HFF-Myc (cell line): Measurements from ENCODE around the gene XPO4.

Experiments
- DNase-seq: peaks from one replicate; pipeline ENCODE4 v3.0.0-alpha.2; 2011; ENCODE audit warnings: low read depth; ENCODE audit errors: extremely low read depth
- H3K4me3 ChIP-seq: replicated peaks from 2 replicates; pipeline ENCODE4 v1.5.1; 2011; ENCODE audit warnings: low read depth, mild to moderate bottlenecking, control low read depth, low read length
- CTCF ChIP-seq: IDR thresholded peaks from 2 replicates; pipeline ENCODE4 v1.5.1; 2012; ENCODE audit warnings: mild to moderate bottlenecking, low read depth, low read length, control low read depth; ENCODE audit errors: missing control alignments

XPO4 gene

GRCh38 chr13:20801707-20802106 is 100.8 kb downstream of the XPO4 start:
- TF ChIP-seq CTCF = no peak
- DNase-seq = no peak
- no peak overlapping the region for H3K4me3 ChIP-seq

GRCh38 chr13:20799726-20800416 is 102.7 kb downstream of the XPO4 start:
- TF ChIP-seq CTCF = no peak
- DNase-seq = no peak
- no peak overlapping the region for H3K4me3 ChIP-seq

GRCh38 chr13:20798027-20798426 is 104.5 kb downstream of the XPO4 start:
- no peak for TF ChIP-seq CTCF
- no peak overlapping the region for H3K4me3 ChIP-seq
- DNase-seq = no peak

- DNase-seq = no peak
- no peak for TF ChIP-seq CTCF
- H3K4me3 ChIP-seq = no peak overlapping the region
Measured at GRCh38 chr13:20796791-20797508, 105.6 kb downstream of the XPO4 start.

GRCh38 chr13:20789665-20790064 is 112.9 kb downstream of the XPO4 start:
- DNase-seq = no peak
- TF ChIP-seq CTCF = no peak

GRCh38 chr13:20788312-20788711 is 114.2 kb downstream of the XPO4 start:
- TF ChIP-seq CTCF = no peak
- DNase-seq = no peak
- H3K4me3 ChIP-seq = no peak overlapping the region

More at GRCh38 chr13:20789665-20790064, 112.9 kb downstream of the XPO4 start:
- H3K4me3 ChIP-seq = no peak overlapping the region

- no peak overlapping the region for H3K4me3 ChIP-seq
- no peak for DNase-seq
- TF ChIP-seq CTCF = no peak
Measured at GRCh38 chr13:20787180-20787579, 115.4 kb downstream of the XPO4 start.
